Ishikawa (cell line): ENCODE data around the gene BUD13.

Source experiments
- CEBPB ChIP-seq: IDR thresholded peaks from 2 replicates; pipeline ENCODE4 v1.6.1; 2012
- EP300 ChIP-seq: IDR thresholded peaks from 2 replicates; pipeline ENCODE4 v1.6.1; 2012; ENCODE audit warnings: borderline replicate concordance
- FOXM1 ChIP-seq: IDR thresholded peaks from 2 replicates; pipeline ENCODE4 v1.6.1; 2012; ENCODE audit warnings: low read depth, borderline replicate concordance
- RAD21 ChIP-seq: IDR thresholded peaks from 2 replicates; pipeline ENCODE4 v1.6.1; 2012; ENCODE audit warnings: low read depth
- TAF1 ChIP-seq: IDR thresholded peaks from 2 replicates; pipeline ENCODE4 v1.6.1; 2012; ENCODE audit warnings: low read depth, mild to moderate bottlenecking
- TCF12 ChIP-seq: IDR thresholded peaks from 2 replicates; pipeline ENCODE4 v1.6.1; 2012; ENCODE audit warnings: low read depth
- TF ChIP-seq, protein P1 (sequence below): IDR thresholded peaks from 2 replicates; pipeline ENCODE4 v1.6.1; 2012

DNA sequence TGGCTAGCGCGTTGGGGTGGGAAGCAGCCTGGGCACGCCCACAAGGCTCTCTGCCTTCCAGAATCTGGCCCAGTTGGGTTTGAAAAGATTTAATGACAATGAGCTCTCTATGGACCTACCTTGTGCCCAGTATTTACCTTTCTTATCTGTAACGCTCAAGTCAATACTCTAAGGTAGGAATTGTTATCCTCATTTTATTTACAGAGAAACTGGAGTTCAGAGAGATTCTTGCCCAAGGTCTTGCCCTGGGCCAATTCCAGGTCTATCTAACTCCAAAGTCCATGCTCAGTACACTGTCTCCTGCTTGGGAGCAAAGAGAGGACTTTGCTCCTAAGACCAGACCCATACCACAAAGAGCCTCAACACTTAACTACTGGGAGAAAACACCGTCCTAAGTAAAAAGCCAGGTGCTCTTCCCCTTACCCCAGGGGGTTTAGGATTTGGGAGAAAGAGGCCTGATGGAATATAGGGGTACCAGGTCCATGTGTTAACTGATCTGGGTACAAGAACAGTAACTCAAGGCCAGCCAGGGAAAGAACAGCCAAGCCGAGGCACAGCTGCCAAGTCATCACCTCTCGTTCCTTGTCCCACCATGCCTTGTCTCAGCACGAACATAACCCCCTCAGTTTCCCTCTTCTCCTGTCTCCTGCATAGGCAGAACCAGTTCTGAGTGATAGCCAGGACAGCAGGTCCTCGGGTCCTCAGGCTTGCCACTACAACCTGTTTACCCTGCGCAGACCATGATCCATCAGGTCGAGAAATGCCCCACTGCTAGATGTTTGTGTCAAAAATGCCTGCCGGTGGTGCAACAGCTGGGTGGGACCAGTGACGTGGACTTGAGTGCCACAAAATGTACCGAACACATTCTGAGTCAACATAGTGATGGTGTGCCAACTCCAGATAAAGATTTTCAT, 35.7 kb upstream of the BUD13 start:
- TF ChIP-seq, protein P1, sequence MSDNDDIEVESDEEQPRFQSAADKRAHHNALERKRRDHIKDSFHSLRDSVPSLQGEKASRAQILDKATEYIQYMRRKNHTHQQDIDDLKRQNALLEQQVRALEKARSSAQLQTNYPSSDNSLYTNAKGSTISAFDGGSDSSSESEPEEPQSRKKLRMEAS: no peak
- TF ChIP-seq RAD21: no peak
- no peak for TF ChIP-seq FOXM1
- no peak for TF ChIP-seq CEBPB
- TF ChIP-seq EP300: no peak
- TF ChIP-seq TCF12: no peak
- TF ChIP-seq TAF1: no peak
